Subcutaneous adipose tissue (tissue), 4 donors: ENCODE results near the gene KCNA3. TPM values are rescaled to one million over a fixed set of nuclear protein-coding genes. Genes with fewer than 3 reads are reported as not detected.

Experiments
- CTCF ChIP-seq: fragments of 450-650 bp; IDR thresholded peaks from one replicate; pipeline ENCODE4 v1.5.1; 2016; ENCODE audit warnings: low read depth, mild to moderate bottlenecking, control low read depth, antibody characterized with exemption, moderate library complexity
- total RNA-seq, 4 donors: library from RNA; depleted of rRNA; stranded (reverse); fragments of >200 nt; gene quantifications; one replicate each; pipeline ENCODE4 v1.1.0, GENCODE V29; 2016

Gene KCNA3
- total RNA-seq, 4 donors from 2014 or later, result 0.38 to 2.2 (median 1.4) TPM

GRCh38 chr1:110690709-110691365, 16.1 kb upstream of the KCNA3 start:
- no peak for TF ChIP-seq CTCF

GRCh38 chr1:110689868-110690267, 15.1 kb upstream of the KCNA3 start:
- no peak for TF ChIP-seq CTCF

- no peak for TF ChIP-seq CTCF
These were observed 13.8 kb upstream of the KCNA3 start for GRCh38 chr1:110688514-110688913.

GRCh38 chr1:110687250-110687649, 12.5 kb upstream of the KCNA3 start:
- no peak for TF ChIP-seq CTCF

GRCh38 chr1:110686188-110686587, 11.4 kb upstream of the KCNA3 start:
- TF ChIP-seq CTCF, result no peak

GRCh38 chr1:110684491-110684890, 9.8 kb upstream of the KCNA3 start:
- no peak for TF ChIP-seq CTCF

GRCh38 chr1:110682898-110683297, 8.2 kb upstream of the KCNA3 start:
- TF ChIP-seq CTCF, result no peak
